SK-N-SH (cell line): ENCODE measurements around the gene ARV1. TPM values are rescaled to one million over a fixed set of nuclear protein-coding genes. Genes with fewer than 3 reads are reported as not detected.

ENCODE experiments used
- CTCF ChIA-PET: fragments of 300-600, 350-600 bp; formaldehyde crosslinking; extraction: SDS; loops from one replicate; lab custom pipeline; 2021; lab: Yijun Ruan, JAX
- POLR2A ChIA-PET: fragments of 350-600 bp; sonication (Branson Sonifier 250); formaldehyde crosslinking; extraction: SDS; loops from one replicate; lab custom pipeline; 2020; ENCODE audit warnings: antibody characterized with exemption, inconsistent platforms; lab: Yijun Ruan, JAX
- DNase-seq: peaks from one replicate; pipeline ENCODE4 v3.0.0; 2012
- H2AFZ ChIP-seq: fragments of 200-600 bp; sonication (generic); 2 replicates; pipeline ENCODE4 v1.8.1; 2016; ENCODE audit warnings: antibody characterized with exemption, mild to moderate bottlenecking, low read depth
- H3F3A ChIP-seq: fragments of 200-600 bp; sonication (generic); replicated peaks from 2 replicates; pipeline ENCODE3; 2016; ENCODE audit warnings: antibody characterized with exemption, mild to moderate bottlenecking; ENCODE audit not compliant: insufficient read depth
- H3K27ac ChIP-seq, 2 experiments: fragments of 200-500 bp in 1 of 2; fragments of 200-600 bp in 1 of 2; sonication (Bioruptor generic) in 1 of 2; sonication (generic), shearing (Covaris generic) in 1 of 2; 2 replicates each; pipeline versions ENCODE4 v1.5.1 to v1.6.1; 2014 to 2016; ENCODE audit warnings: low read depth in 2 of 2, inconsistent platforms in 1 of 2, low read length in 1 of 2, mild to moderate bottlenecking in 1 of 2, mixed read lengths in 1 of 2
- H3K27me3 ChIP-seq: fragments of 200-600 bp; sonication (generic), shearing (Covaris generic); 2 replicates; pipeline ENCODE4 v1.6.1; 2016; ENCODE audit warnings: mixed run types; ENCODE audit not compliant: insufficient read depth
- H3K36me3 ChIP-seq, 2 experiments: fragments of 200-500 bp in 1 of 2; fragments of 200-600 bp in 1 of 2; sonication (Bioruptor generic) in 1 of 2; sonication (generic) in 1 of 2; replicated peaks in 1 of 2; 2 replicates each; pipeline versions ENCODE3 to v1.5.1; 2014 to 2016; ENCODE audit warnings: low read length in 1 of 2, mild to moderate bottlenecking in 1 of 2; ENCODE audit not compliant: insufficient read depth in 2 of 2, control insufficient read depth in 1 of 2
- H3K4me1 ChIP-seq, 2 experiments: fragments of 200-500 bp in 1 of 2; fragments of 200-600 bp in 1 of 2; sonication (Bioruptor generic) in 1 of 2; sonication (generic), shearing (Covaris generic) in 1 of 2; 2 replicates each; pipeline versions ENCODE4 v1.5.1 to v1.6.1; 2014 to 2016; ENCODE audit warnings: low read depth in 1 of 2, low read length in 1 of 2, mixed run types in 1 of 2; ENCODE audit not compliant: insufficient read depth in 2 of 2, control insufficient read depth in 1 of 2
- H3K4me2 ChIP-seq: fragments of 200-600 bp; sonication (generic), shearing (Covaris generic); 2 replicates; pipeline ENCODE4 v1.6.1; 2017; ENCODE audit warnings: mixed run types
- H3K4me3 ChIP-seq, 2 experiments: fragments of 200-500 bp in 1 of 2; fragments of 200-600 bp in 1 of 2; sonication (Bioruptor generic) in 1 of 2; sonication (generic), shearing (Covaris generic) in 1 of 2; 2 replicates each; pipeline versions ENCODE4 v1.5.1 to v1.8.1; 2014 to 2016; ENCODE audit warnings: low read depth in 2 of 2, inconsistent platforms in 1 of 2, low read length in 1 of 2, mild to moderate bottlenecking in 1 of 2, mixed read lengths in 1 of 2, moderate library complexity in 1 of 2
- H3K79me2 ChIP-seq: fragments of 200-600 bp; sonication (generic); 2 replicates; pipeline ENCODE4 v1.8.1; 2017; ENCODE audit warnings: mild to moderate bottlenecking; ENCODE audit not compliant: insufficient read depth
- H3K9ac ChIP-seq: fragments of 200-600 bp; sonication (generic); 2 replicates; pipeline ENCODE4 v1.6.1; 2017; ENCODE audit warnings: mixed run types
- H3K9me2 ChIP-seq: fragments of 200-600 bp; sonication (generic); 2 replicates; pipeline ENCODE4 v1.6.1; 2017; ENCODE audit warnings: mixed run types
- H3K9me3 ChIP-seq: fragments of 200-600 bp; sonication (generic); 2 replicates; pipeline ENCODE4 v1.6.1; 2017; ENCODE audit warnings: mixed run types, mild to moderate bottlenecking, moderate library complexity
- H4K20me1 ChIP-seq: fragments of 200-600 bp; sonication (generic); 2 replicates; pipeline ENCODE4 v1.6.1; 2017; ENCODE audit warnings: mild to moderate bottlenecking, mixed run types; ENCODE audit not compliant: insufficient read depth
- CHD2 ChIP-seq: fragments of 150-350 bp; IDR thresholded peaks from 2 replicates; pipeline ENCODE4 v1.6.1; 2018; ENCODE audit warnings: low read length; ENCODE audit not compliant: partially characterized antibody
- EP300 ChIP-seq, 2 experiments: IDR thresholded peaks; 2 replicates each; pipeline versions ENCODE4 v1.4.0 to v1.6.1; 2012; ENCODE audit warnings: borderline replicate concordance in 1 of 2, low read depth in 1 of 2, low read length in 1 of 2
- EZH2phosphoT487 ChIP-seq: fragments of 200-600 bp; sonication (generic); IDR thresholded peaks from 2 replicates; pipeline ENCODE4 v1.6.1; 2017; ENCODE audit warnings: low read depth, mixed run types, mild to moderate bottlenecking, antibody characterized with exemption, moderate library complexity, borderline replicate concordance
- FOXJ3 ChIP-seq: sonication (generic); formaldehyde crosslinking; IDR thresholded peaks from 2 replicates; pipeline ENCODE4 v1.5.1; 2020; ENCODE audit warnings: mild to moderate bottlenecking, missing genetic modification reagents
- MEF2A ChIP-seq: IDR thresholded peaks from 2 replicates; pipeline ENCODE4 v1.4.0; 2012; ENCODE audit warnings: low read depth, borderline replicate concordance
- POLR2AphosphoS5 ChIP-seq: IDR thresholded peaks from 2 replicates; pipeline ENCODE4 v1.6.1; 2012; ENCODE audit warnings: low read depth, low read length
- RAD21 ChIP-seq: IDR thresholded peaks from 2 replicates; pipeline ENCODE4 v1.6.1; 2012; ENCODE audit warnings: mild to moderate bottlenecking, low read length
- RFX5 ChIP-seq: IDR thresholded peaks from 2 replicates; pipeline ENCODE4 v1.6.1; 2012; ENCODE audit warnings: mild to moderate bottlenecking, improper control_type of control experiment, low read length
- RXRA ChIP-seq: IDR thresholded peaks from 2 replicates; pipeline ENCODE4 v1.4.0; 2012; ENCODE audit warnings: low read depth, mild to moderate bottlenecking, borderline replicate concordance
- SIN3A ChIP-seq: IDR thresholded peaks from 2 replicates; pipeline ENCODE4 v1.6.1; 2012; ENCODE audit warnings: low read depth, mild to moderate bottlenecking, low read length, moderate library complexity, borderline replicate concordance
- TCF12 ChIP-seq: IDR thresholded peaks from 2 replicates; pipeline ENCODE4 v1.4.0; 2012
- YY1 ChIP-seq: IDR thresholded peaks from 2 replicates; pipeline ENCODE4 v1.4.0; 2012; ENCODE audit warnings: low read depth, mild to moderate bottlenecking
- WGBS: methylation state at CpG from one replicate; pipeline ENCODE4 v1.1.6; 2017; ENCODE audit warnings: low lambda C conversion rate; 5-methylcytosine and 5-hydroxymethylcytosine counted together
- polyA plus RNA-seq, 3 experiments: library from polyadenylated mRNA; depleted of rRNA; stranded (reverse); fragments of >200 nt; gene quantifications; 2 replicates each; pipeline ENCODE4 v1.2.3, GENCODE V29; 2012
- TF ChIP-seq, protein P1 (sequence below): IDR thresholded peaks from 2 replicates; pipeline ENCODE4 v1.4.0; 2012; ENCODE audit warnings: low read depth, borderline replicate concordance
- TF ChIP-seq, protein P2 (sequence below): IDR thresholded peaks from 2 replicates; pipeline ENCODE4 v1.4.0; 2012; ENCODE audit warnings: low read depth, borderline replicate concordance
- TF ChIP-seq, protein P3 (sequence below): IDR thresholded peaks from 2 replicates; pipeline ENCODE4 v1.4.0; 2012; ENCODE audit warnings: low read depth
- TF ChIP-seq, protein P4 (sequence below): IDR thresholded peaks from 2 replicates; pipeline ENCODE4 v1.6.1; 2012; ENCODE audit warnings: mild to moderate bottlenecking, low read depth, low read length, moderate library complexity
- TF ChIP-seq, protein P5 (sequence below): fragments of 200-600 bp; sonication (generic); IDR thresholded peaks from 2 replicates; pipeline ENCODE4 v1.6.1; 2017; ENCODE audit warnings: antibody characterized with exemption, mild to moderate bottlenecking, moderate library complexity
- TF ChIP-seq, protein P6 (sequence below): IDR thresholded peaks from 2 replicates; pipeline ENCODE4; 2012
- TF ChIP-seq, protein P7 (sequence below): fragments of 150-350 bp; IDR thresholded peaks from 2 replicates; pipeline ENCODE4 v1.6.1; 2016; ENCODE audit warnings: mild to moderate bottlenecking, low read depth, low read length

ARV1 gene
- polyA plus RNA-seq, 1 of the 3 experiments (the other 2 are of a cell fraction) = 26.7 TPM

DNA sequence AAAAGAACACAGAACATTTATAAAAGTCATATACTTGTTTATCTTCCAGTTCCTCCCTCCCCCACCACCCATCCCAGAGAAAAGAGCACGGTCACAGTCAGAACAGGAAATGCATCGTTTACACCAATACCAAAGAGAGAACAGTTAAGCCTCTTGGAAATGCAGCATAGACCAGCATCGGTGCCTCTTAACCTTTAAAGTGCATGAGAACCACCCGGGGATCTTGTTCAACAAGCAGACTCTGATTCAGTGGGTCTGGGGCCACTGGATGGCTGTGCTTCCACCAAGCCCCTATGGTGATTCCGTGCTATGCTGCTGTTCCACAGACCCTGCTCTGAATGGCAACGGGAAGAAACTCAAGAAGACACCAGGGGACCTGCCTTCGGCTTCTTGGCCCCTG is 41.9 kb downstream of the ARV1 start (continued):
- TF ChIP-seq, protein P1, sequence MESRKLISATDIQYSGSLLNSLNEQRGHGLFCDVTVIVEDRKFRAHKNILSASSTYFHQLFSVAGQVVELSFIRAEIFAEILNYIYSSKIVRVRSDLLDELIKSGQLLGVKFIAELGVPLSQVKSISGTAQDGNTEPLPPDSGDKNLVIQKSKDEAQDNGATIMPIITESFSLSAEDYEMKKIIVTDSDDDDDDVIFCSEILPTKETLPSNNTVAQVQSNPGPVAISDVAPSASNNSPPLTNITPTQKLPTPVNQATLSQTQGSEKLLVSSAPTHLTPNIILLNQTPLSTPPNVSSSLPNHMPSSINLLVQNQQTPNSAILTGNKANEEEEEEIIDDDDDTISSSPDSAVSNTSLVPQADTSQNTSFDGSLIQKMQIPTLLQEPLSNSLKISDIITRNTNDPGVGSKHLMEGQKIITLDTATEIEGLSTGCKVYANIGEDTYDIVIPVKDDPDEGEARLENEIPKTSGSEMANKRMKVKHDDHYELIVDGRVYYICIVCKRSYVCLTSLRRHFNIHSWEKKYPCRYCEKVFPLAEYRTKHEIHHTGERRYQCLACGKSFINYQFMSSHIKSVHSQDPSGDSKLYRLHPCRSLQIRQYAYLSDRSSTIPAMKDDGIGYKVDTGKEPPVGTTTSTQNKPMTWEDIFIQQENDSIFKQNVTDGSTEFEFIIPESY = no peak
- no peak for TF ChIP-seq YY1
- TF ChIP-seq, protein P2, sequence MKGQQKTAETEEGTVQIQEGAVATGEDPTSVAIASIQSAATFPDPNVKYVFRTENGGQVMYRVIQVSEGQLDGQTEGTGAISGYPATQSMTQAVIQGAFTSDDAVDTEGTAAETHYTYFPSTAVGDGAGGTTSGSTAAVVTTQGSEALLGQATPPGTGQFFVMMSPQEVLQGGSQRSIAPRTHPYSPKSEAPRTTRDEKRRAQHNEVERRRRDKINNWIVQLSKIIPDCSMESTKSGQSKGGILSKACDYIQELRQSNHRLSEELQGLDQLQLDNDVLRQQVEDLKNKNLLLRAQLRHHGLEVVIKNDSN = no peak
- TF ChIP-seq, all 33 proteins: peak for 0

DNA sequence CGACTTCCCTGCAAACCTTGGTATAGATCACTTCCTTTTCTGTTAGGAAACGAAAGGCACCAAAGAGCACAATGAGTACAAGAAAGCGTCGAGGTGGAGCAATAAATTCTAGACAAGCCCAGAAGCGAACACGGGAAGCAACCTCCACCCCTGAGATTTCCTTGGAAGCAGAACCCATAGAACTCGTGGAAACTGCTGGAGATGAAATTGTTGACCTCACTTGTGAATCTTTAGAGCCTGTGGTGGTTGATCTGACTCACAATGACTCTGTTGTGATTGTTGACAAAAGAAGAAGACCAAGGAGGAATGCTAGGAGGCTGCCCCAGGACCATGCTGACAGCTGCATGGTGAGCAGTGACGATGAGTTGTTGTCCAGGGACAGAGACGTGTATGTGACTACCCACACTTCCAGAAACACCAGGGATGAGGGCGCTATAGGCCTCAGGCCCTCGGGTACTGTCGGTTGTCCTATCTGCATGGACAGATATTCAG is 42.7 kb downstream of the ARV1 start:
- Histone ChIP-seq H3K36me3 (no peaks in the 10 kb centered on the region), H3F3A (no peaks in the 10 kb centered on the region), H3K9me2 (no peaks in the 10 kb centered on the region), H3K4me3 (no peak overlapping the region), H3K9ac (no peak overlapping the region), H3K79me2 (no peaks in the 10 kb centered on the region), H3K4me2 (no peak overlapping the region), H3K9me3 (no peaks in the 10 kb centered on the region), H2AFZ (no peak overlapping the region), H3K4me1 (no peaks in the 10 kb centered on the region), H3K27ac (no peak overlapping the region), H3K27me3 (no peaks in the 10 kb centered on the region), H4K20me1 (no peaks in the 10 kb centered on the region)
- DNase-seq = no peak
- 85% methylated on average over 12 of the region's 12 CpGs for WGBS
- CTCF ChIA-PET = no interaction called here
- POLR2A ChIA-PET = interaction anchor here (0.6 kb wide), 1 partner anchor 440 kb away, joined by 3 read pairs; no protein-coding TSS in a partner anchor
- TF ChIP-seq MEF2A = no peak
- TF ChIP-seq TCF12 = no peak
- TF ChIP-seq, protein P3, sequence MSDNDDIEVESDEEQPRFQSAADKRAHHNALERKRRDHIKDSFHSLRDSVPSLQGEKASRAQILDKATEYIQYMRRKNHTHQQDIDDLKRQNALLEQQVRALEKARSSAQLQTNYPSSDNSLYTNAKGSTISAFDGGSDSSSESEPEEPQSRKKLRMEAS = no peak
- no peak for TF ChIP-seq EP300 (IDR thresholded peaks at IDR 0.05; ENCODE audit: borderline replicate concordance in 1 of 2, low read depth in 1 of 2, low read length in 1 of 2)
- TF ChIP-seq, protein P4, sequence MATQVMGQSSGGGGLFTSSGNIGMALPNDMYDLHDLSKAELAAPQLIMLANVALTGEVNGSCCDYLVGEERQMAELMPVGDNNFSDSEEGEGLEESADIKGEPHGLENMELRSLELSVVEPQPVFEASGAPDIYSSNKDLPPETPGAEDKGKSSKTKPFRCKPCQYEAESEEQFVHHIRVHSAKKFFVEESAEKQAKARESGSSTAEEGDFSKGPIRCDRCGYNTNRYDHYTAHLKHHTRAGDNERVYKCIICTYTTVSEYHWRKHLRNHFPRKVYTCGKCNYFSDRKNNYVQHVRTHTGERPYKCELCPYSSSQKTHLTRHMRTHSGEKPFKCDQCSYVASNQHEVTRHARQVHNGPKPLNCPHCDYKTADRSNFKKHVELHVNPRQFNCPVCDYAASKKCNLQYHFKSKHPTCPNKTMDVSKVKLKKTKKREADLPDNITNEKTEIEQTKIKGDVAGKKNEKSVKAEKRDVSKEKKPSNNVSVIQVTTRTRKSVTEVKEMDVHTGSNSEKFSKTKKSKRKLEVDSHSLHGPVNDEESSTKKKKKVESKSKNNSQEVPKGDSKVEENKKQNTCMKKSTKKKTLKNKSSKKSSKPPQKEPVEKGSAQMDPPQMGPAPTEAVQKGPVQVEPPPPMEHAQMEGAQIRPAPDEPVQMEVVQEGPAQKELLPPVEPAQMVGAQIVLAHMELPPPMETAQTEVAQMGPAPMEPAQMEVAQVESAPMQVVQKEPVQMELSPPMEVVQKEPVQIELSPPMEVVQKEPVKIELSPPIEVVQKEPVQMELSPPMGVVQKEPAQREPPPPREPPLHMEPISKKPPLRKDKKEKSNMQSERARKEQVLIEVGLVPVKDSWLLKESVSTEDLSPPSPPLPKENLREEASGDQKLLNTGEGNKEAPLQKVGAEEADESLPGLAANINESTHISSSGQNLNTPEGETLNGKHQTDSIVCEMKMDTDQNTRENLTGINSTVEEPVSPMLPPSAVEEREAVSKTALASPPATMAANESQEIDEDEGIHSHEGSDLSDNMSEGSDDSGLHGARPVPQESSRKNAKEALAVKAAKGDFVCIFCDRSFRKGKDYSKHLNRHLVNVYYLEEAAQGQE = no peak
- TF ChIP-seq, protein P2 = no peak
- TF ChIP-seq CHD2 = no peak
- TF ChIP-seq YY1 = no peak
- TF ChIP-seq RFX5 = no peak
- no peak for TF ChIP-seq FOXJ3 (CRISPR knock-in tag)
- TF ChIP-seq RAD21 = no peak
- TF ChIP-seq EZH2phosphoT487 = no peak
- TF ChIP-seq, protein P5, sequence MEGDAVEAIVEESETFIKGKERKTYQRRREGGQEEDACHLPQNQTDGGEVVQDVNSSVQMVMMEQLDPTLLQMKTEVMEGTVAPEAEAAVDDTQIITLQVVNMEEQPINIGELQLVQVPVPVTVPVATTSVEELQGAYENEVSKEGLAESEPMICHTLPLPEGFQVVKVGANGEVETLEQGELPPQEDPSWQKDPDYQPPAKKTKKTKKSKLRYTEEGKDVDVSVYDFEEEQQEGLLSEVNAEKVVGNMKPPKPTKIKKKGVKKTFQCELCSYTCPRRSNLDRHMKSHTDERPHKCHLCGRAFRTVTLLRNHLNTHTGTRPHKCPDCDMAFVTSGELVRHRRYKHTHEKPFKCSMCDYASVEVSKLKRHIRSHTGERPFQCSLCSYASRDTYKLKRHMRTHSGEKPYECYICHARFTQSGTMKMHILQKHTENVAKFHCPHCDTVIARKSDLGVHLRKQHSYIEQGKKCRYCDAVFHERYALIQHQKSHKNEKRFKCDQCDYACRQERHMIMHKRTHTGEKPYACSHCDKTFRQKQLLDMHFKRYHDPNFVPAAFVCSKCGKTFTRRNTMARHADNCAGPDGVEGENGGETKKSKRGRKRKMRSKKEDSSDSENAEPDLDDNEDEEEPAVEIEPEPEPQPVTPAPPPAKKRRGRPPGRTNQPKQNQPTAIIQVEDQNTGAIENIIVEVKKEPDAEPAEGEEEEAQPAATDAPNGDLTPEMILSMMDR = no peak
- TF ChIP-seq, protein P6, sequence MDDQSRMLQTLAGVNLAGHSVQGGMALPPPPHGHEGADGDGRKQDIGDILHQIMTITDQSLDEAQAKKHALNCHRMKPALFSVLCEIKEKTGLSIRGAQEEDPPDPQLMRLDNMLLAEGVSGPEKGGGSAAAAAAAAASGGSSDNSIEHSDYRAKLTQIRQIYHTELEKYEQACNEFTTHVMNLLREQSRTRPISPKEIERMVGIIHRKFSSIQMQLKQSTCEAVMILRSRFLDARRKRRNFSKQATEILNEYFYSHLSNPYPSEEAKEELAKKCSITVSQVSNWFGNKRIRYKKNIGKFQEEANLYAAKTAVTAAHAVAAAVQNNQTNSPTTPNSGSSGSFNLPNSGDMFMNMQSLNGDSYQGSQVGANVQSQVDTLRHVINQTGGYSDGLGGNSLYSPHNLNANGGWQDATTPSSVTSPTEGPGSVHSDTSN = no peak
- TF ChIP-seq SIN3A = no peak
- TF ChIP-seq, protein P7, sequence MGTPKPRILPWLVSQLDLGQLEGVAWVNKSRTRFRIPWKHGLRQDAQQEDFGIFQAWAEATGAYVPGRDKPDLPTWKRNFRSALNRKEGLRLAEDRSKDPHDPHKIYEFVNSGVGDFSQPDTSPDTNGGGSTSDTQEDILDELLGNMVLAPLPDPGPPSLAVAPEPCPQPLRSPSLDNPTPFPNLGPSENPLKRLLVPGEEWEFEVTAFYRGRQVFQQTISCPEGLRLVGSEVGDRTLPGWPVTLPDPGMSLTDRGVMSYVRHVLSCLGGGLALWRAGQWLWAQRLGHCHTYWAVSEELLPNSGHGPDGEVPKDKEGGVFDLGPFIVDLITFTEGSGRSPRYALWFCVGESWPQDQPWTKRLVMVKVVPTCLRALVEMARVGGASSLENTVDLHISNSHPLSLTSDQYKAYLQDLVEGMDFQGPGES = no peak
- no peak for TF ChIP-seq RXRA
- TF ChIP-seq POLR2AphosphoS5 = no peak
